Small intestine (tissue), 7 donors: Measurements from ENCODE around the gene PKD1. TPM values are rescaled to one million over a fixed set of nuclear protein-coding genes. Genes with fewer than 3 reads are reported as not detected.

Experiments used
- DNase-seq, 2 donors: peaks; one replicate each; pipeline versions ENCODE4 v3.0.0 to v3.0.0-alpha.2; 2013
- FAIRE-seq: peaks from 2 replicates; lab custom pipeline; 2012; peaks lifted over from hg19 to GRCh38; lab: Jason Lieb, UNC
- H3K27ac ChIP-seq, 3 donors: one replicate each; pipeline ENCODE4 v1.5.1; 2013; ENCODE audit warnings: low read length in 2 of 3, mild to moderate bottlenecking in 2 of 3, control low read depth in 1 of 3, inconsistent platforms in 1 of 3, low read depth in 1 of 3, moderate library complexity in 1 of 3
- H3K27me3 ChIP-seq, 3 donors: one replicate each; pipeline ENCODE4 v1.6.1; 2013; ENCODE audit warnings: low read length in 3 of 3, inconsistent platforms in 1 of 3; ENCODE audit not compliant: control insufficient read depth in 3 of 3, insufficient read depth in 3 of 3
- H3K36me3 ChIP-seq, 3 donors: one replicate each; pipeline ENCODE4 v1.6.1; 2013; ENCODE audit warnings: low read length in 3 of 3, inconsistent platforms in 1 of 3, low read depth in 1 of 3, mild to moderate bottlenecking in 1 of 3, moderate library complexity in 1 of 3; ENCODE audit not compliant: control insufficient read depth in 3 of 3, insufficient read depth in 2 of 3
- H3K4me1 ChIP-seq, 3 donors: one replicate each; pipeline ENCODE4 v1.6.1; 2013; ENCODE audit warnings: low read length in 2 of 3, inconsistent platforms in 1 of 3, low read depth in 1 of 3, mild to moderate bottlenecking in 1 of 3, moderate library complexity in 1 of 3; ENCODE audit not compliant: control insufficient read depth in 3 of 3, insufficient read depth in 2 of 3
- H3K4me3 ChIP-seq, 3 donors: one replicate each; pipeline ENCODE4 v1.5.1; 2013; ENCODE audit warnings: low read length in 3 of 3, control low read depth in 1 of 3, inconsistent platforms in 1 of 3, low read depth in 1 of 3, mild to moderate bottlenecking in 1 of 3, moderate library complexity in 1 of 3
- H3K9me3 ChIP-seq, 2 donors: one replicate each; pipeline ENCODE4 v1.6.1; 2013; ENCODE audit warnings: low read depth in 1 of 2, low read length in 1 of 2; ENCODE audit not compliant: control insufficient read depth in 2 of 2, insufficient read depth in 1 of 2
- WGBS, 3 donors: extraction: QIAGEN DNeasy Blood & Tissue Kit; methylation state at CpG; one replicate each; pipeline ENCODE4 v1.1.7; 2013; 5-methylcytosine and 5-hydroxymethylcytosine counted together
- polyA plus RNA-seq, 4 donors: library from polyadenylated mRNA; stranded (reverse) in 3 of 4; unstranded in 1 of 4; fragments of 200-250 nt in 3 of 4; fragments of 120-200 nt in 1 of 4; gene quantifications; one replicate each; pipeline versions ENCODE4 v1.2.1 to v1.2.3, GENCODE V29; 2013
- donor health status: healthy with polysubstance abuse.
- donor health status: control.
- donor health status: control.
- donor health status: Bipolar disorder and iron deficiency.
- donor health status: healthy.

PKD1 gene
- polyA plus RNA-seq, 4 donors, result 10.5 to 42.2 (median 26.7) TPM

DNA sequence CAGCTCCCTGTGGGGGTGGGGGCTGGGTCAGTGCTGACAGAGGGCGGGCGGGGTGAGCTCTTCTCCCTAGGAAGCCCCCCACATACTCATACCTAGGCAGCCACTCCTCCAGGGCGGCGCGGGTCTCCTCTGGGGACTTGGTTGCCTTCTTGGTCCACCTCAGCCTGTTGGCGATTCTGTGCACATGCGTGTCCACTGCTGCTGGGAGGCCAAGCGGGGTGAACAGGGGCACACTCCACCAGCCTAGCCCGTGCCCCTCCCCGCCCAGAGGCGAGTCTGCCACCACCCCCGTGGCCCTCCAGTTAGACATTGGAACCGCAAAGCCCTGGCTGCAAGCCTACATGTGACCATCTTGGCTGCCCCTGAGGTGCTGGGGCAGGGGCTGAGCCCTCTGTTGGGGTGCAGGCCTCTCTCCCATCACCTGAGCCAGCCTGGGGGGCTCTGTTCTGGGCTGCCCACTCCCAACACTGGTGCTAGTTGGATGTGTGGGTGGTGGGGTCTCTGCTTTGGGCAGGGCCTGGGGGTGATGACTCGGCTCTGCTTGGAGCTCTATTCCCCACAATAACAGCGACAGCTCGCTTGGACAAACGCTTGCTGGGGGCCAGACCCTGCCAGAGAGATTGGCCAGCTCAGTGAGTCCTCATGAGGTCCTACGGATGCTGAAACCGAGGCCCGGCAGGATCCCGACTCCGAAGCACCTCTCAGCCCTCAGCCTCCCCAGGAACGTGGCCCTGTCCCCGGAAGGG lies 95.5 kb downstream of the PKD1 start:
- H3K9me3 ChIP-seq, result no peaks in the 10 kb centered on the region
- H3K27me3 ChIP-seq, result no peaks in the 10 kb centered on the region
- peak overlapping the region; percentile 45 to 91 (median 87) for H3K27ac ChIP-seq
- DNase-seq (no peak), FAIRE-seq (no peak)
- peaks cover 0 to 87% (median 0%) of the 10 kb centered on the region in 3 donors for H3K36me3 ChIP-seq
- peaks cover 0 to 66% (median 0%) of the 10 kb centered on the region in 3 donors for H3K4me1 ChIP-seq
- WGBS, 3 donors, result 75 to 83% (median 78%) methylated on average over 22 to 24 of the region's 24 CpGs
- H3K4me3 ChIP-seq, result no peak overlapping the region

DNA sequence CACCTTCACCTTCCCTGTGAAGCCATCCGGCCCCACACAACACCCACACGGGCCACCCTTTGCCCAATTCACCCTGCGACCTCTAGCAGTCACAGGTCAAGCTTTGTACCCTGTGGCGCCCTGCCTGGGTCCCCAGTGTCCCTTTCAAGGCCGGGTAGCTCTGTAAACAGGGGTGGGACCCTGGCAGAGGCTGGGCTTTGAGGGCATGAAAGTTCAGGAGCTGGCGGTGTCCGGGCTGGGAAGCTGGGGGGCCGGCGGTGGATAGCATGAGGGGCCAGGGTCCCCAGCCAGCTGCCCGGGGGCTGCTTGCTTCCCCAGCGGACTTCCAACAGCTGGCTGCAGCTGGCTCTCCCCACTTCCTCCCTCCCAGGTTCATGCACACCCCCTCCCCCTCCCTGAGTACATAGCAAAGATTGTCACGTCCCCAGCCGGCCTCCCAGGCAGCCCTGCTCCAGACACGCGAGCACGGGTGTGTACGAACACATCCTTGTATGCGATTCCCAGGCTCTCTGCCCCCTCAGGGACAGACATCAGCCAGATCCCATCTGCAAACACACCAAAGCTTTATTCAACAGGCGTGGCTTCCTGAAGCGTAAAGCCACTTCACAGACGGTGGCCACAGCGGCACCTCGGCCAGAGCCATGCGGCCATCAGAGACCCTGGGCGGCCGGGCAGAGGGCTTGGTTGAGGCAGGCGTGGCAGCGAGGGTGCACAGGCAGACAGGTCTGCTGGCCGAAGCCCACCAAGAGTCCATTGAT lies 96.2 kb downstream of the PKD1 start:
- Histone ChIP-seq H3K36me3 (peaks cover 0 to 83% (median 0%) of the 10 kb centered on the region in 3 donors), H3K4me1 (peaks cover 0 to 72% (median 0%) of the 10 kb centered on the region in 3 donors), H3K27me3 (no peaks in the 10 kb centered on the region), H3K9me3 (no peaks in the 10 kb centered on the region), H3K4me3 (no peak overlapping the region), H3K27ac (peak overlapping the region; percentile 43 to 91 (median 87))
- no peak for FAIRE-seq
- WGBS, 3 donors, result 48 to 76% (median 70%) methylated on average over 29 of the region's 29 CpGs
- DNase-seq, result peak; percentile 25 to 78

Other genes with a start within 250 kb of the PKD1 start
- gene HS3ST6, start 217.5 kb downstream of the PKD1 start, polyA plus RNA-seq, result under 1 TPM in 1 of 4 donors, not detected in 3; 0.04 TPM
- gene MSRB1, start 192.7 kb downstream of the PKD1 start, polyA plus RNA-seq, result 100 to 1,000 TPM in 1 of 4 donors, 10 to 100 TPM in 3; 50.6 to 105 (median 62.0) TPM
- 1 to 10 TPM in 1 of 4 donors, under 1 TPM in 2, not detected in 1; 0.38 to 1.1 (median 0.67) TPM for gene RPL3L, start 181.2 kb downstream of the PKD1 start, polyA plus RNA-seq
- 100 to 1,000 TPM; 132 to 544 (median 376) TPM for gene NDUFB10, start 176.4 kb downstream of the PKD1 start, polyA plus RNA-seq
- gene RPS2, start 171.1 kb downstream of the PKD1 start, polyA plus RNA-seq, result 1,000 to 10,000 TPM; 1,075 to 4,112 (median 2,558) TPM
- under 1 TPM in 2 of 4 donors, not detected in 2; 0.09 to 0.18 TPM for gene RNF151, start 169.0 kb downstream of the PKD1 start, polyA plus RNA-seq
- gene TBL3, start 163.8 kb downstream of the PKD1 start, polyA plus RNA-seq, result 10 to 100 TPM; 34.1 to 49.7 (median 45.6) TPM
- gene NOXO1, start 154.4 kb downstream of the PKD1 start, polyA plus RNA-seq, result 10 to 100 TPM in 2 of 4 donors, 1 to 10 TPM in 2; 3.1 to 30.5 (median 10.8) TPM
- gene GFER, start 151.7 kb downstream of the PKD1 start, polyA plus RNA-seq, result 100 to 1,000 TPM in 2 of 4 donors, 10 to 100 TPM in 2; 50.4 to 261 (median 94.7) TPM
- 1 to 10 TPM in 2 of 4 donors, under 1 TPM in 2; 0.45 to 5.4 (median 0.92) TPM for gene SYNGR3, start 145.9 kb downstream of the PKD1 start, polyA plus RNA-seq
- 10 to 100 TPM; 26.7 to 51.9 (median 29.7) TPM for gene ZNF598, start 126.1 kb downstream of the PKD1 start, polyA plus RNA-seq
- gene NPW, start 116.1 kb downstream of the PKD1 start, polyA plus RNA-seq, result 1 to 10 TPM in 1 of 4 donors, under 1 TPM in 2, not detected in 1; 0.48 to 9.0 (median 0.81) TPM
- gene NHERF2, start 109.0 kb downstream of the PKD1 start, polyA plus RNA-seq, result 10 to 100 TPM; 15.7 to 76.1 (median 42.9) TPM
- 10 to 100 TPM; 13.0 to 27.6 (median 18.5) TPM for gene NTHL1, start 88.1 kb downstream of the PKD1 start, polyA plus RNA-seq
- gene TSC2, start 87.9 kb downstream of the PKD1 start, polyA plus RNA-seq, result 10 to 100 TPM; 35.1 to 75.9 (median 60.1) TPM
- 10 to 100 TPM; 11.9 to 31.9 (median 23.7) TPM for gene RAB26, start 12.7 kb upstream of the PKD1 start, polyA plus RNA-seq
- 10 to 100 TPM; 47.6 to 73.4 (median 64.1) TPM for gene TRAF7, start 19.9 kb upstream of the PKD1 start, polyA plus RNA-seq
- 1 to 10 TPM in 1 of 4 donors, under 1 TPM in 3; 0.27 to 1.1 (median 0.51) TPM for gene CASKIN1, start 60.7 kb upstream of the PKD1 start, polyA plus RNA-seq
- gene MLST8, start 69.6 kb upstream of the PKD1 start, polyA plus RNA-seq, result 10 to 100 TPM; 41.5 to 68.7 (median 62.7) TPM
- 10 to 100 TPM in 1 of 4 donors, 1 to 10 TPM in 3; 1.6 to 84.1 (median 8.6) TPM for gene BRICD5, start 75.0 kb upstream of the PKD1 start, polyA plus RNA-seq
- 10 to 100 TPM; 11.1 to 16.2 (median 13.4) TPM for gene PGP, start 78.9 kb upstream of the PKD1 start, polyA plus RNA-seq
- gene E4F1, start 87.7 kb upstream of the PKD1 start, polyA plus RNA-seq, result 10 to 100 TPM; 16.5 to 37.1 (median 22.8) TPM
- 1 to 10 TPM in 2 of 4 donors, under 1 TPM in 2; 0.55 to 3.8 (median 1.4) TPM for gene DNASE1L2, start 100.5 kb upstream of the PKD1 start, polyA plus RNA-seq
- gene ECI1, start 115.7 kb upstream of the PKD1 start, polyA plus RNA-seq, result 100 to 1,000 TPM in 3 of 4 donors, 10 to 100 TPM in 1; 86.1 to 246 (median 166) TPM
- gene RNPS1, start 132.2 kb upstream of the PKD1 start, polyA plus RNA-seq, result 100 to 1,000 TPM in 3 of 4 donors, 10 to 100 TPM in 1; 91.7 to 166 (median 138) TPM
- 1 to 10 TPM; 1.1 to 4.7 (median 1.8) TPM for gene ABCA3, start 204.8 kb upstream of the PKD1 start, polyA plus RNA-seq